Stomach (tissue), 9 donors: Measurements from ENCODE around the gene SYT4. TPM values are rescaled to one million over a fixed set of nuclear protein-coding genes. Genes with fewer than 3 reads are reported as not detected.

ENCODE experiments used
- DNase-seq, 2 donors: peaks; one replicate each; pipeline versions ENCODE4 v3.0.0 to v3.0.0-alpha.2; 2013 to 2019
- H3K27ac ChIP-seq, 5 donors: fragments of 200-600 bp in 4 of 5; sonication (generic) in 4 of 5; one replicate each; pipeline ENCODE4 v1.5.1; 2013 to 2019; ENCODE audit warnings: mild to moderate bottlenecking in 1 of 5, moderate library complexity in 1 of 5
- H3K27me3 ChIP-seq, 3 donors: fragments of 200-600 bp; sonication (generic); one replicate each; pipeline ENCODE4 v1.5.1; 2017 to 2019; ENCODE audit warnings: mixed run types in 1 of 3
- H3K36me3 ChIP-seq, 4 donors: fragments of 200-600 bp; sonication (generic); 1 replicate in 3 of 4; 2 replicates in 1 of 4; pipeline ENCODE4 v1.5.1; 2016 to 2019
- H3K4me1 ChIP-seq, 4 donors: fragments of 200-600 bp; sonication (generic); one replicate each; pipeline ENCODE4 v1.5.1; 2016 to 2019
- H3K4me3 ChIP-seq, 4 donors: fragments of 200-600 bp; sonication (generic) in 3 of 4; one replicate each; pipeline ENCODE4 v1.5.1; 2016 to 2019; ENCODE audit warnings: mild to moderate bottlenecking in 1 of 4
- H3K9me3 ChIP-seq, 4 donors: fragments of 200-600 bp; sonication (generic); one replicate each; pipeline ENCODE4 v1.5.1; 2016 to 2019
- EP300 ChIP-seq: sonication (generic); formaldehyde crosslinking; IDR thresholded peaks from one replicate; pipeline ENCODE4 v1.6.1; 2017; ENCODE audit warnings: antibody characterized with exemption
- POLR2A ChIP-seq, 4 donors: fragments of 450-650 bp; IDR thresholded peaks; one replicate each; pipeline ENCODE4 v1.6.1; 2016; ENCODE audit warnings: antibody characterized with exemption in 4 of 4, control low read depth in 2 of 4, mild to moderate bottlenecking in 1 of 4, moderate library complexity in 1 of 4
- POLR2AphosphoS5 ChIP-seq, 3 donors: sonication (generic); formaldehyde crosslinking; IDR thresholded peaks; one replicate each; pipeline ENCODE4 v1.6.1; 2016; ENCODE audit warnings: antibody characterized with exemption in 3 of 3
- WGBS, 5 donors: extraction: QIAGEN DNeasy Blood & Tissue Kit in 3 of 5; methylation state at CpG; one replicate each; pipeline versions ENCODE4 v1.1.5 to v1.1.7; 2013 to 2018; 5-methylcytosine and 5-hydroxymethylcytosine counted together
- intact Hi-C: fragments of 100-400 bp; cut with DNase I; formaldehyde crosslinking; loops from one replicate; pipeline ENCODE4 v1.15.1; 2023; ENCODE audit warnings: low total_unique reads
- polyA plus RNA-seq, 3 donors: library from polyadenylated mRNA; stranded (reverse); fragments of 200-250 nt; gene quantifications; one replicate each; pipeline ENCODE4 v1.2.3, GENCODE V29; 2013
- total RNA-seq, 5 donors: library from RNA; depleted of rRNA; stranded (reverse); fragments of >200 nt; gene quantifications; one replicate each; pipeline versions ENCODE4 v1.1.0 to v1.2.3, GENCODE V29; 2014 to 2016
- TF ChIP-seq, protein P1 (sequence below), 7 experiments: fragments of 450-650 bp in 4 of 7; fragments of 200-600 bp in 3 of 7; sonication (generic) in 3 of 7; IDR thresholded peaks; one replicate each; pipeline ENCODE4 v1.5.1; 2016 to 2019; ENCODE audit warnings: antibody characterized with exemption in 7 of 7, control low read depth in 2 of 7, mild to moderate bottlenecking in 1 of 7
- donor health status: healthy with polysubstance abuse.
- donor health status: Bipolar disorder and iron deficiency.
- donor health status: healthy.

Gene SYT4
- total and polyA plus RNA-seq, 8 donors = 0.19 to 11.6 (median 3.5) TPM; not detected in 1

- no peak for DNase-seq
- intact Hi-C loops = no loop called here
- Histone ChIP-seq H3K4me1 (no peaks in the 10 kb centered on the region), H3K36me3 (no peaks in the 10 kb centered on the region), H3K27me3 (no peaks in the 10 kb centered on the region), H3K4me3 (no peak overlapping the region), H3K27ac (no peak overlapping the region), H3K9me3 (no peaks in the 10 kb centered on the region)
- no peak for TF ChIP-seq POLR2A (IDR thresholded peaks at IDR 0.05)
- TF ChIP-seq EP300 = no peak
- TF ChIP-seq, protein P1, sequence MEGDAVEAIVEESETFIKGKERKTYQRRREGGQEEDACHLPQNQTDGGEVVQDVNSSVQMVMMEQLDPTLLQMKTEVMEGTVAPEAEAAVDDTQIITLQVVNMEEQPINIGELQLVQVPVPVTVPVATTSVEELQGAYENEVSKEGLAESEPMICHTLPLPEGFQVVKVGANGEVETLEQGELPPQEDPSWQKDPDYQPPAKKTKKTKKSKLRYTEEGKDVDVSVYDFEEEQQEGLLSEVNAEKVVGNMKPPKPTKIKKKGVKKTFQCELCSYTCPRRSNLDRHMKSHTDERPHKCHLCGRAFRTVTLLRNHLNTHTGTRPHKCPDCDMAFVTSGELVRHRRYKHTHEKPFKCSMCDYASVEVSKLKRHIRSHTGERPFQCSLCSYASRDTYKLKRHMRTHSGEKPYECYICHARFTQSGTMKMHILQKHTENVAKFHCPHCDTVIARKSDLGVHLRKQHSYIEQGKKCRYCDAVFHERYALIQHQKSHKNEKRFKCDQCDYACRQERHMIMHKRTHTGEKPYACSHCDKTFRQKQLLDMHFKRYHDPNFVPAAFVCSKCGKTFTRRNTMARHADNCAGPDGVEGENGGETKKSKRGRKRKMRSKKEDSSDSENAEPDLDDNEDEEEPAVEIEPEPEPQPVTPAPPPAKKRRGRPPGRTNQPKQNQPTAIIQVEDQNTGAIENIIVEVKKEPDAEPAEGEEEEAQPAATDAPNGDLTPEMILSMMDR (IDR thresholded peaks at IDR 0.05) = no peak
- no peak for TF ChIP-seq POLR2AphosphoS5 (IDR thresholded peaks at IDR 0.05)
- WGBS, 5 donors = 86 to 95% (median 90%) methylated on average over 1 of the region's 1 CpG
Observed at GRCh38 chr18:43247944-43248343, 29.3 kb downstream of the SYT4 start.

DNA sequence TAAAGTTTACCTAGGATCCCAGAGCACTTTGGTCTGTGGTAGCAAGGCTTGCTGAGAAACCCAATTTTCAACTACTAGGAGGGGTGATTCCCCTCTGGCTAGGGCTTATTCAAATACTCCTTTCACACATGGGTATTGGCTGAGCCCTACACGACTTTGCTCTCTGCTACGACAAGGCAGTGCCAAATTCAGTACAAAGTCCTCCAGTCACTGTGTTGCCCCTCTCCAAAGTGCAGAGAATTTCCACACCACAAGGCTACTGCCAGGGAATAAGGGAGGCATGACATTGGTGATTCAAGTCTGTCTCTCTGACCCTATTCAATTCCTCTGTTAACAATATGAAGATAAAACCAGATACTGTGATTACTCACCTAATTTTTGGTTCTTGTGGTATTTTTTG is 38.9 kb downstream of the SYT4 start:
- no peak overlapping the region for H3K27ac ChIP-seq
- no peak overlapping the region for H3K4me3 ChIP-seq
- TF ChIP-seq POLR2AphosphoS5 (IDR thresholded peaks at IDR 0.05) (no peak), POLR2A (IDR thresholded peaks at IDR 0.05) (no peak), EP300 (no peak)
- TF ChIP-seq, protein P1 (IDR thresholded peaks at IDR 0.05) = no peak
- no peaks in the 10 kb centered on the region for H3K9me3 ChIP-seq
- no peak for DNase-seq
- WGBS, 5 donors = 71 to 89% (median 86%) methylated on average over 2 of the region's 2 CpGs
- H3K4me1 ChIP-seq = no peaks in the 10 kb centered on the region
- intact Hi-C loops = no loop called here
- H3K27me3 ChIP-seq = no peaks in the 10 kb centered on the region
- no peaks in the 10 kb centered on the region for H3K36me3 ChIP-seq

DNA sequence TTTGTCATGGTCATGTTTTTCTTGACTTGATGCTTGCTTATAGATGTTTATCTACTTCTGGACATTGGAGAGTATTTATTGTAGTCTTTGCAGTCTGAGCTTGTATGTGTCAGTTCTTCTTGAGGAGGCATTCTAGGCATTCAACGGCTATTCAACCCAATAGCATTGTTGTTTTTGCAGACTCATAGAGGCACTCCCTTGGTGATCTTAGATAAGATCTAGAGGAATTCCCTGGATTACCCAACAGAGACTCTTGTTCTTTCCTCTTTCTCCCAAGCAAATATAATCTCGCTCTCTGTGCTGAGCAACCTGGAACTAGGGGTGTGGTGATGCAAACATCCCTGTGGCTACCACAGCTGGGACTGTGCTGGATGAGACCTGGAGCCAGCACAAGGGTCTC is 40.4 kb downstream of the SYT4 start:
- Histone ChIP-seq H3K27me3 (no peaks in the 10 kb centered on the region), H3K27ac (no peak overlapping the region), H3K4me3 (no peak overlapping the region), H3K4me1 (no peaks in the 10 kb centered on the region), H3K36me3 (no peaks in the 10 kb centered on the region), H3K9me3 (no peaks in the 10 kb centered on the region)
- WGBS, 5 donors = 38 to 53% (median 45%) methylated on average over 2 of the region's 2 CpGs
- TF ChIP-seq POLR2A (IDR thresholded peaks at IDR 0.05) (no peak), EP300 (no peak), POLR2AphosphoS5 (IDR thresholded peaks at IDR 0.05) (no peak)
- TF ChIP-seq, protein P1 (IDR thresholded peaks at IDR 0.05) = no peak
- intact Hi-C loops = no loop called here
- DNase-seq = no peak

DNA sequence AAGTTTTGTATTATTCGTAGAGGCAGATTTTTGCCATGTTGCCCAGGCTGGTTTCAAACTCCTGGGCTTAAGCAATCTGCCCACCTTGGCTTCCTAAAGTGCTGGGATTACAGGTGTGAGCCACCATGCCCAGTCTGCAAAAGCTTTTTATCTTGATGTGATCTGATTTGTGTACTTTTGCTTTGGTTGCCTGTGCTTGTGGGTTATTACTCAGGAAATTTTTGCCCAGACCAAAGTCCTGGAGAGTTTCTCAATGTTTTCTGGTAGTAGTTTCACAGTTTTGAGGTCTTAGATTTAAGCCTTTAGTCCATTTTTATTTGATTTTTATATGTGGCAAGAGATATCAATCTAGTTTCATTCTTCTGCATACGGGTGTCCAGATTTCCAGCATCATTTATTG is 42.4 kb downstream of the SYT4 start:
- H3K4me1 ChIP-seq = no peaks in the 10 kb centered on the region
- no peaks in the 10 kb centered on the region for H3K9me3 ChIP-seq
- intact Hi-C loops = no loop called here
- WGBS, 5 donors = 82 to 94% (median 86%) methylated on average over 2 of the region's 2 CpGs
- DNase-seq = no peak
- TF ChIP-seq POLR2A (IDR thresholded peaks at IDR 0.05) = no peak
- TF ChIP-seq POLR2AphosphoS5 (IDR thresholded peaks at IDR 0.05) = no peak
- TF ChIP-seq, protein P1 (IDR thresholded peaks at IDR 0.05) = no peak
- TF ChIP-seq EP300 = no peak
- H3K36me3 ChIP-seq = no peaks in the 10 kb centered on the region
- no peak overlapping the region for H3K27ac ChIP-seq
- no peaks in the 10 kb centered on the region for H3K27me3 ChIP-seq
- no peak overlapping the region for H3K4me3 ChIP-seq
